A375 (cell line): ENCODE results near the gene SCML1. TPM values are rescaled to one million over a fixed set of nuclear protein-coding genes. Genes with fewer than 3 reads are reported as not detected.

Experiments
- total RNA-seq: library from RNA; depleted of rRNA; stranded (reverse); fragments of >200 nt; shearing (Covaris generic); gene quantifications from 2 replicates; pipeline ENCODE4 v1.2.3, GENCODE V29; 2014; rRNA removed

SCML1 gene, protein sequence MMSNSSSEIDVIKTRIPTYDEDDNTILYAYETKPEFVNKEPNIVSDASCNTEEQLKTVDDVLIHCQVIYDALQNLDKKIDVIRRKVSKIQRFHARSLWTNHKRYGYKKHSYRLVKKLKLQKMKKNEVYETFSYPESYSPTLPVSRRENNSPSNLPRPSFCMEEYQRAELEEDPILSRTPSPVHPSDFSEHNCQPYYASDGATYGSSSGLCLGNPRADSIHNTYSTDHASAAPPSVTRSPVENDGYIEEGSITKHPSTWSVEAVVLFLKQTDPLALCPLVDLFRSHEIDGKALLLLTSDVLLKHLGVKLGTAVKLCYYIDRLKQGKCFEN
- total RNA-seq: 7.7 and 8.6 TPM in 2 replicates

DNA sequence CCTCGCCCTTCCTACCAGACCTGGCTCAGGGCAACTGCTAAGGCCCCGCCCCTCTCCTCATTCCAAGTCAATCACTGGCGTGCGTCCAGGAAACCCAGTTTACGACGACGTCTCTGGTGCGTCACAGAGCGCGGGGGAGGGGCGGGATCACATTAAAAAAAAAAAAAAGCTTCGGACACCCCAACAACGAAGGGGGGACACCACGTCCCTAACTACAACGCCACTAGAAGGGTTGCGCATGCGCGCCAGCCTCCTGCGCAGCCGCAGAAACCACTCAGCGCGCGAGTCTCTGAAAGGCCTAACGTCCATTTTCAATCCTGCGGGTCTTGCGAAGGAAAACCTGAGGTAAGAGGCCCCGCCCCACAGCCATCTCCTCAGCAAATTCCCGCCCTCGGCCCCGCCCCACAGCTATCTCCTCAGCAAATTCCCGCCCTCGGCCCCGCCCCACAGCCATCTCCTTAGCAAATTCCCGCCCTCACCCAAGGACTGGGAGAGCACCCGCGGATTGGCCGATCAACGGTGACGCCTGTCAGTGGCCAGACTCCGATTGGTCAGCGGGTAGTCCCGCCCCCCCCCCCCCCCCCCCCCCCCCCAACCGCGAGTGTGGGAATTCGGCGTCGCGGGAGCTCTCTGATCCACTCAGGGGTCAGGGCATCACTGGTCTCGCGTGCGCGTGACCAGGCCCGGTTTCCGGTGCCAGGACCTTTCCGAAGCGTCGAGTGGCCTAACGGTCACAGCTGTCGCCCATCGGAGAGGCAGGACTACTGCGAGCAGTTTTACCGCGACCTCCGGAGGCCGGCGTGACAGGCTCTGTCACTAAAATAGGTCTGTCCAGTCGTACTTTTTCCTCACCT, at the start of gene SCML1:
TSS of gene SCML1 (plus strand) at position 638 of the 854 bp plus-strand sequence. CDS start 6,694 bp downstream, outside the sequence.

Other genes starting within 250 kb of the SCML1 start
- not detected in 2 replicates for gene RAI2, start 123.8 kb downstream of the SCML1 start, total RNA-seq